Mesothelial cell of epicardium (in vitro differentiated cells): ENCODE results near the gene TFDP1. TPM values are rescaled to one million over a fixed set of nuclear protein-coding genes. Genes with fewer than 3 reads are reported as not detected.
A peak's percentile ranks its signal among the peaks of the same experiment; 100 is the strongest.

Experiments used
- DNase-seq, 2 experiments: peaks; one replicate each; pipeline ENCODE4 v3.0.0; 2021; ENCODE audit warnings: low spot score in 2 of 2; ENCODE audit not compliant: unreplicated experiment in 2 of 2
- H3K27ac Mint-ChIP-seq: 2 replicates; pipeline ENCODE4 v1.8.0; 2021; ENCODE audit warnings: mixed read lengths
- H3K27me3 Mint-ChIP-seq: 2 replicates; pipeline ENCODE4 v1.8.0; 2021; ENCODE audit warnings: low read depth, mixed read lengths
- H3K36me3 Mint-ChIP-seq: 2 replicates; pipeline ENCODE4 v1.8.0; 2021; ENCODE audit warnings: mixed read lengths
- H3K4me1 Mint-ChIP-seq: 2 replicates; pipeline ENCODE4 v1.8.0; 2021; ENCODE audit warnings: mixed read lengths
- H3K4me3 Mint-ChIP-seq: 2 replicates; pipeline ENCODE4 v1.8.0; 2021; ENCODE audit warnings: mild to moderate bottlenecking, moderate library complexity, mixed read lengths
- H3K9me3 Mint-ChIP-seq: 2 replicates; pipeline ENCODE4 v1.8.0; 2021; ENCODE audit warnings: mixed read lengths
- CTCF ChIP-seq: fragments of 200-600 bp; sonication (generic); IDR thresholded peaks from one replicate; pipeline ENCODE4 v1.5.0; 2021; ENCODE audit warnings: antibody characterized with exemption; ENCODE audit not compliant: unreplicated experiment
- total RNA-seq: library from RNA; stranded (reverse); gene quantifications from 3 replicates; pipeline ENCODE4 v1.2.1, GENCODE V29; 2021

The TFDP1 gene
- total RNA-seq, 1 donor from 2014 or later: 52.6 TPM

- peak overlapping the region; percentile 87 for H3K27ac Mint-ChIP-seq
- no peak for TF ChIP-seq CTCF
Measured at GRCh38 chr13:113544071-113544891, 40.3 kb upstream of the TFDP1 start.

GRCh38 chr13:113544896-113545295 is 39.7 kb upstream of the TFDP1 start:
- Mint-ChIP-seq H3K9me3 (peaks cover 19% of the 10 kb centered on the region), H3K27me3 (no peaks in the 10 kb centered on the region), H3K36me3 (peaks cover 28% of the 10 kb centered on the region), H3K27ac (peak overlapping the region; percentile 87), H3K4me3 (no peak overlapping the region), H3K4me1 (peaks cover 41% of the 10 kb centered on the region)
- no peak for DNase-seq
- TF ChIP-seq CTCF: no peak

More at GRCh38 chr13:113544071-113544891, 40.3 kb upstream of the TFDP1 start:
- Mint-ChIP-seq H3K27me3 (no peaks in the 10 kb centered on the region), H3K9me3 (peaks cover 22% of the 10 kb centered on the region), H3K4me3 (no peak overlapping the region), H3K36me3 (peaks cover 34% of the 10 kb centered on the region), H3K4me1 (peaks cover 39% of the 10 kb centered on the region)
- DNase-seq: no peak

- DNase-seq: no peak
- peaks cover 14% of the 10 kb centered on the region for H3K9me3 Mint-ChIP-seq
- peak overlapping the region; percentile 87 for H3K27ac Mint-ChIP-seq
- H3K4me3 Mint-ChIP-seq: peak overlapping the region; percentile 18
- peaks cover 41% of the 10 kb centered on the region for H3K4me1 Mint-ChIP-seq
- no peaks in the 10 kb centered on the region for H3K27me3 Mint-ChIP-seq
- peaks cover 22% of the 10 kb centered on the region for H3K36me3 Mint-ChIP-seq
- no peak for TF ChIP-seq CTCF
Measured at GRCh38 chr13:113545455-113545930, 39.1 kb upstream of the TFDP1 start.

- H3K27ac Mint-ChIP-seq: peak overlapping the region; percentile 87
- peak in 1 of 2 experiments; percentile 31 for DNase-seq
- no peaks in the 10 kb centered on the region for H3K27me3 Mint-ChIP-seq
- peaks cover 41% of the 10 kb centered on the region for H3K4me1 Mint-ChIP-seq
- peaks cover 8% of the 10 kb centered on the region for H3K9me3 Mint-ChIP-seq
- peaks cover 17% of the 10 kb centered on the region for H3K36me3 Mint-ChIP-seq
- TF ChIP-seq CTCF: no peak
- H3K4me3 Mint-ChIP-seq: no peak overlapping the region
Measured at GRCh38 chr13:113545931-113546516, 38.5 kb upstream of the TFDP1 start.

DNA sequence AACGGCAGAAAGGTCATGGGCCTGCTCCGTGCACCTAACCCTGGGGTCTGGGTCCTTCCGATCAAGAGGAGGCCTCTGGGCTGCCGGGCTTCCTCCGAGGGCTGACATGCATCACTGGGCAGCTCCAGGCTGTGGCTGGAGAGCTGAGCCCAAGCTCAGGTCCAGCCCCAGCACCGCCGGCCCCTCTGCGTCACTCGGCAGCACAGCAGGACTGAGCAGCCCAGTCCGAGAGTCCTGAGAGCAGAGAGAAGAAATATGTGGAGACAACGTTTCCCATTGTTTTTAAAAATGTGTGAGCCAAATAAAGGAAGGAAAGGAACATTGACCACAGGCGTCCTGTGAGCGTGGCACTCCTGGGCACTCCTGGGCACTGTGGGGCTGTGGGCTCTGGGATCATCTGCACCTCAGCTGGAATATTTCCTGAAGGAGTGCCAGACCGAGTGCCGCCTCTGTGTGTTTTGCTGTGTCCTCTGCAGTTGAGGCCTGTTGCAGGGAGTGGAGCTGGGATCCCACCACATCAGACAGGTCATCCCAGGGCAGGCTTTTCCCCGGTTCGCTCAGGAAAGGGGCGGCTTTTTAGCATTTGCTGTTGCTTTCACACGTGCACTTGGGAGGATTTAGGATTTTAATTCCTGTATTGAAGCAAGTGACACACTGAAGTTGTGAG is 37.8 kb upstream of the TFDP1 start:
- H3K9me3 Mint-ChIP-seq: peaks cover 4% of the 10 kb centered on the region
- H3K27me3 Mint-ChIP-seq: no peaks in the 10 kb centered on the region
- H3K36me3 Mint-ChIP-seq: peaks cover 19% of the 10 kb centered on the region
- H3K27ac Mint-ChIP-seq: peak overlapping the region; percentile 87
- TF ChIP-seq CTCF: no peak
- peaks cover 41% of the 10 kb centered on the region for H3K4me1 Mint-ChIP-seq
- DNase-seq: peak in 1 of 2 experiments; percentile 32
- H3K4me3 Mint-ChIP-seq: no peak overlapping the region
